ENCODE results near the gene GTF2H2C. TPM values are rescaled to one million over a fixed set of nuclear protein-coding genes. Genes with fewer than 3 reads are reported as not detected.

Gene GTF2H2C
- total RNA-seq, result 9.9 and 25.7 TPM in 2 replicates

GRCh38 chr5:69559908-69560330 is at the start of gene GTF2H2C:
Gene GTF2H2C, plus strand, starts transcription at chr5:69560191. Its CDS starts 4,942 bp downstream, at chr5:69565133.

Other genes with a start within 250 kb of the GTF2H2C start
- 2.4 and 4.1 TPM in 2 replicates for gene CCDC125, start 227.4 kb upstream of the GTF2H2C start, total RNA-seq
- 10.1 and 19.7 TPM in 2 replicates for gene AK6, start 190.7 kb upstream of the GTF2H2C start, total RNA-seq
- gene TAF9, start 190.7 kb upstream of the GTF2H2C start, total RNA-seq, result 54.8 and 72.0 TPM in 2 replicates
- gene RAD17, start 190.4 kb upstream of the GTF2H2C start, total RNA-seq, result 10.3 and 13.6 TPM in 2 replicates
- gene MARVELD2, start 145.1 kb upstream of the GTF2H2C start, total RNA-seq, result 6.8 and 9.1 TPM in 2 replicates
- 6.0 and 16.5 TPM in 2 replicates for gene OCLN, start 67.4 kb upstream of the GTF2H2C start, total RNA-seq

Measured in mesangial cell (primary cell).